Subcutaneous abdominal adipose tissue (tissue), 5 donors: ENCODE measurements around the gene ARMH3.
A peak's percentile ranks its signal among the peaks of the same experiment; 100 is the strongest.

Source experiments
- H3K27ac ChIP-seq: one replicate; pipeline ENCODE4 v1.7.0; 2013; ENCODE audit warnings: low read depth, mild to moderate bottlenecking, inconsistent platforms, low read length, moderate library complexity
- H3K27me3 ChIP-seq, 5 donors: one replicate each; pipeline ENCODE4 v1.7.0; 2013; ENCODE audit warnings: low read length in 5 of 5, inconsistent platforms in 1 of 5; ENCODE audit not compliant: control insufficient read depth in 5 of 5, insufficient read depth in 4 of 5
- H3K36me3 ChIP-seq, 5 donors: one replicate each; pipeline ENCODE4 v1.7.0; 2013; ENCODE audit warnings: low read length in 5 of 5; ENCODE audit not compliant: control insufficient read depth in 5 of 5, insufficient read depth in 5 of 5
- H3K4me1 ChIP-seq, 5 donors: one replicate each; pipeline ENCODE4 v1.7.0; 2013; ENCODE audit warnings: low read length in 5 of 5, mild to moderate bottlenecking in 3 of 5, moderate library complexity in 1 of 5; ENCODE audit not compliant: control insufficient read depth in 5 of 5, insufficient read depth in 5 of 5
- H3K4me3 ChIP-seq, 5 donors: one replicate each; pipeline ENCODE4 v1.7.0; 2013; ENCODE audit warnings: low read length in 5 of 5, low read depth in 1 of 5
- H3K9ac ChIP-seq, 5 donors: one replicate each; pipeline ENCODE4 v1.7.0; 2013; ENCODE audit warnings: low read length in 5 of 5, mild to moderate bottlenecking in 4 of 5, moderate library complexity in 3 of 5
- H3K9me3 ChIP-seq, 5 donors: one replicate each; pipeline ENCODE4 v1.7.0; 2013; ENCODE audit warnings: low read length in 5 of 5; ENCODE audit not compliant: control insufficient read depth in 5 of 5
- donor health status: healthy.
- donor health status: healthy.
- donor health status: healthy.
- donor health status: healthy.
- donor health status: healthy.

The ARMH3 gene

DNA sequence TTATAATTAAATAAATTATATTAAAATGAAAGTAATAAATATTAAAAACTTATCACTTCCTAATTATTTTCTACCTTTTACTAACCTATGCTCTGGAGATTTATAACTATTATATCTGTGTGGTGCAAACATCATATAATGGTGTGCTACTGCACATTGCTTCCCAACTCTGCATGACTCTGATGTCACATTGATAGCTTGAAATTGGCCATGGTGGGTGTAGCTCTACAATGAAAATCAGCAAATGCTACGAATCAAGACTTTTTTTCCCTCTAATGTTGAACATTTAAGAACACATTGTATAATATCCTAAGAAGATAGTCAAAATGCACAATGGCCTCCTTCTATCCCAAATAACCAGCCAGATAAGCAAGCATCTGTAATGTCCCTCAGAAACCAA is 99.1 kb downstream of the ARMH3 start:
- Histone ChIP-seq H3K27ac (no peak overlapping the region), H3K4me1 (no peaks in the 10 kb centered on the region), H3K9me3 (no peaks in the 10 kb centered on the region), H3K4me3 (no peak overlapping the region), H3K27me3 (no peaks in the 10 kb centered on the region), H3K9ac (no peak overlapping the region), H3K36me3 (peaks cover 29 to 49% (median 33%) of the 10 kb centered on the region in 5 donors)

DNA sequence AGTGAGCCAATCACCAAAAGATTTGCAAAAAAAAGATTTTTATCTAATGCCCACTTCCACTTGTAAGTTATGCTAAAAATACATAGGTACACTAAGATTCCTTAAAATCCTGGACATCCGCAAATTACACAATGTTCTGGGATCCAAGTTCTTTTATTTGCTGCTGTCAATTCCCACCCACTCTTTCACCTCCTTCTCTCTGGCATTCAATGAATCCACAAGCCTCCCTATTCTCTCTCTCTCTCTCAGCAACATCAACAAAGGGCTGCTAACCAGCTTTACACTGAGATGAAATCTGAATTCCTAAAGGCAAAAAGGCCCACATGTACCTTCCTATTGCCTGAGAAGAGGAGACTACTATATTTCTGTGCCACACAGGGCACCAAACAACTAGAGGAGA is 99.9 kb downstream of the ARMH3 start:
- peaks cover 29 to 49% (median 33%) of the 10 kb centered on the region in 5 donors for H3K36me3 ChIP-seq
- H3K4me1 ChIP-seq, result no peaks in the 10 kb centered on the region
- H3K9ac ChIP-seq, result no peak overlapping the region
- H3K4me3 ChIP-seq, result no peak overlapping the region
- H3K27me3 ChIP-seq, result no peaks in the 10 kb centered on the region
- no peaks in the 10 kb centered on the region for H3K9me3 ChIP-seq
- H3K27ac ChIP-seq, result no peak overlapping the region

DNA sequence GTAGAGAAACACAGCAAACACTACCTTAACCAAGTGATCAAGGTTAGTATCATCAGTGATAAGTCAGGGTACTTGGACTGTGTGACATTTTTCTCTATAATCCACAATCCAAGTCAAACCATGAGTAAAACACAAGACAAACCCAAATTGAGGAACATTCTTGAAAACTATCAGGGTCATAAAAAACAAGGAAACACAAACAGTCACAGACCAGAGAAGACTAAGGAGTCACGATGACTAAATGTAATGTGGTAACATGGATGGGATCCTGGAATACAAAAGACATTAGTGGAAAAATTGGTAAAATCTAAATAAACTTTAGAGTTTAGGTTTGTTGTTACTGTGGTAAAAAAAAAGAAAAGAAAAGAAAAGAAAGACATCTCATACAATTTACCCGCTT is 103.8 kb downstream of the ARMH3 start:
- Histone ChIP-seq H3K4me1 (peaks cover 0 to 6% (median 0%) of the 10 kb centered on the region in 5 donors), H3K36me3 (peaks cover 29 to 44% (median 34%) of the 10 kb centered on the region in 5 donors), H3K9me3 (peaks cover 3 to 8% (median 5%) of the 10 kb centered on the region in 5 donors), H3K27ac (no peak overlapping the region), H3K27me3 (no peaks in the 10 kb centered on the region), H3K9ac (no peak overlapping the region), H3K4me3 (no peak overlapping the region)

DNA sequence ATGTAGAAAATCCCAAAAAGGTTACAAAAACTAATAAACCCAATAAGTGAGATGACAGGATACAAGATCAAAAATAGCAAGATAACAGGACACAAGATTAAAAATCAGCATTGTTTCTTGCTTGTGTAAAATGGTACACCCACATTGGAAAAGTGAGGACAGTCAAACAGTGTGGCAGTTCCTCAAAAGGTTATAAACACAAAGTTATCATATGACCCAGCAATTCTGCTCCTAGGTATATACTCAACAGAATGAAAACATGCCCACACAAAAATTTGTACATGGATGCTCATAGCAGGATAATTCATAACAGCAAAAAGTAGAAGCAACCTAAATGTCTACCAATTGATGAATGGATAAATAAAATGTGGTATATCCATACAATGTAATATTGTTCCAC is 105.8 kb downstream of the ARMH3 start:
- no peaks in the 10 kb centered on the region for H3K27me3 ChIP-seq
- peaks cover 16 to 29% (median 21%) of the 10 kb centered on the region in 5 donors for H3K36me3 ChIP-seq
- peaks cover 3 to 8% (median 5%) of the 10 kb centered on the region in 5 donors for H3K9me3 ChIP-seq
- no peak overlapping the region for H3K27ac ChIP-seq
- no peak overlapping the region for H3K4me3 ChIP-seq
- H3K9ac ChIP-seq, result no peak overlapping the region
- H3K4me1 ChIP-seq, result peaks cover 0 to 6% (median 0%) of the 10 kb centered on the region in 5 donors

DNA sequence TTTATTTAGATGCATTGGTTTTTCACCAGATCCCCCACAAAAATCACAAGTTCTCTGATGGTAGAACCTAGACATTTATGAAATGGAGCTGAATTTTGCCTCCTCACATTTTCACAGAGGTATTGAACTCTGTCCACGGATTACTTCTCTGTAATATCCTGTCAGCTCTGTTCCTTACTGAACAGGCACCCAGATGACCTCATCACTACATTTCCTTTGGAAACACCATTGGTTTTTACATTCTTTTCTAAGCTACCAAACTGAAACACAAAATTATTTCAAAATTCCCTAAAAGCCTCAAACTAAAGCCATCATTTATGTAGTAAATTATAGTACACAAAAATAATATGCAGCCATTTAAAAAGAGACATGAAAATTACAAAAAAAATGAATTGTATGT is 114.1 kb downstream of the ARMH3 start:
- H3K4me1 ChIP-seq, result peaks cover 0 to 13% (median 11%) of the 10 kb centered on the region in 5 donors
- no peak overlapping the region for H3K9ac ChIP-seq
- H3K27ac ChIP-seq, result no peak overlapping the region
- H3K4me3 ChIP-seq, result no peak overlapping the region
- no peaks in the 10 kb centered on the region for H3K27me3 ChIP-seq
- H3K36me3 ChIP-seq, result peaks cover 0 to 16% (median 5%) of the 10 kb centered on the region in 5 donors
- H3K9me3 ChIP-seq, result no peaks in the 10 kb centered on the region

DNA sequence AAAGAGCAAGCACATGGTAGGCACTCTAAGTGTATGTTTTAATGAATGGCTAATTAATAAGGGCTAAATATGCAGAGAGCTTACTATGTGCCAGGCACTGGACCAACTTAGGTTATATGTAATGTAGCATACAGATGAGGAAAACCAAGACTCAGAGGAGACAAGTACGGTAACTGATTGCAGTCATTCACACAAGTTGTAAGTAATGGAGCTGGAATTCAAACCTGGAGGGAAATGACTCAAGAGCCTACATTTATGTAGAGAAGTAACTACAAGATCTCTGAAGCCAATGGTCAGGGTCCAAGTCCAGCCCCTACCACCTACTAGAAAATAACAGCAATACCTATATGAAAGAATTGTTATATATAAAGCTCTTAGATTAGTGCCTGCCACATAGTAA is 115.1 kb downstream of the ARMH3 start:
- Histone ChIP-seq H3K9me3 (no peaks in the 10 kb centered on the region), H3K9ac (no peak overlapping the region), H3K4me1 (peaks cover 0 to 13% (median 11%) of the 10 kb centered on the region in 5 donors), H3K4me3 (no peak overlapping the region), H3K27me3 (no peaks in the 10 kb centered on the region), H3K36me3 (peaks cover 0 to 16% (median 5%) of the 10 kb centered on the region in 5 donors), H3K27ac (no peak overlapping the region)

DNA sequence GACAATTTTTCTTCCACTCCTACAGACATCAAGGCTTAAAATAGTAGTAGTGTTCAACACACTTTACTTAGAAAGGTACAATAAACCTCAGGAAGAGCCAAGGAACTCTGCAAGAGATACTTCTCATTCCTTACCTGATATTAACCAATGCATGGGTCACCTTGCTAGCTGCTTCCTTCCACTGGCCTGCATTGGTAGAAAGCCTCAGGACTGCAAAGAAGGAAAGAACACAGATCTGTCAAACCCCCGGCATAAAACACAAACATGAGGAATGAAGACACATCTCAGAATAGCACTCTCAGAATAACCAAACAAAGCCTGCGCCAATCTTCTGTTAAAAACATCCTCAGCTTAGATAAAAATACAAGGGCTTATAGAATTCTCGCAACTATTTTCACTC is 116.2 kb downstream of the ARMH3 start:
- Histone ChIP-seq H3K4me1 (peaks cover 0 to 13% (median 11%) of the 10 kb centered on the region in 5 donors), H3K27ac (no peak overlapping the region), H3K9me3 (no peaks in the 10 kb centered on the region), H3K36me3 (peaks cover 0 to 16% (median 5%) of the 10 kb centered on the region in 5 donors), H3K27me3 (no peaks in the 10 kb centered on the region), H3K4me3 (no peak overlapping the region), H3K9ac (no peak overlapping the region)

DNA sequence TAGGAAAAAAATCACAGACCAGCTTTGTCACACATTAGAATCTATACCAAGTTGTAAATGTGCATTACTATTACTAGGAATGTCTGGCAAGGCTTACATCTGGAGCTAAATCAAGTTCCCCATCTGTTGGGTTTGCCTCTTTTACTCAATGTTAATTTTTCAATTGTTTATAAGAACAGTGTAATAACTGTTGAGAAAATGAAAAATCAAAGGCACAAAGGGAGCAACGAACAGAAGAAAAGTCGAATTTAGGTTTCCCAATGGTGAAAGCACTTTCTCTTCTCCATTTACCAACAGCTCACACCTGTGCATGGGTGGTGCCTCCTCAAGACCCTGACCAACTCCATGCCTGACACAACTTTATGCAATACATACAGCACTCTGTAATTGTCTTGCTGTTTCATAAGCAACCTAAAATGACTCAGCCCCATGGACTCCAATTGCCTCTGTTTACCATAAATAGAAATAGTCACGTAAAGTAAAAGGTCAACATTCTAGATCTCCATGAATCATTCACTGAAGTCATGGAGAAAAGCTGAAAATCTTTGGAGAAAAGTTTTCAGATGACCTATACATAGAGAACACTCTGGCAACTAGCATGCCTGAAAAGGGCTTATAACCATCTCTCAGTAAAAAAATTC is 116.8 kb downstream of the ARMH3 start:
- H3K9ac ChIP-seq, result no peak overlapping the region

DNA sequence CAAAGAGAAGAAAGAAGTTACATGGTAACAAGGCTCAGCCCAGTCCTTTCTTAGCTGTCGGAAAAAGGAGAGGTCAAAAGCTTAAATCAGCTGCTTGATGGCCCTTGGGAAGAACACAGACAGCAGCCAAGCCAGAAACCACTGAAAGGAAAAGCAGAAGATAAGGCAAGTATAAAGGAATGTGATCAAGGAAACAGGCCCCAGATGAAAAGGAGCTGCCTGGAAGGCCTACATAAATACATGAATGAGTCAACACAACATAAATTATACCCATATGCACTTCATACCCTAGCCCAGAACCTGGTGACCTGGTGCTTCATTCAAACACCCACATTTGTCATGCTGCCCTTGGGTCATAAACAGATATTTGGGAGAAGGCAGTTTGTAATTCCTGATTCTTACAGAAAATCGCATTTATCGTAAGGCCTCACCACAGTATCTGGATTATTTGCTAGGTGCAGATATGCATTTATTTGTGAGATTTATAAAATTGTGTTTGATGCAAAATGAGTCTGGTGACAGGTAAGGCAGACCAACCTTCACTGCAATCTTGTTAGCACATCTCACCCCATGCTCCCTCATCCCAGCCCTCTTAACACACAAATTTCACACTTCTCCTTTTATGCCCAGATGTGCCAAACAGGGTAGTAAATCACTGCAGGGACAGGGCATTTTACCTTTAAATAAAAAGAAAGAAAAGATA is 117.5 kb downstream of the ARMH3 start:
- no peak overlapping the region for H3K4me3 ChIP-seq
- H3K9ac ChIP-seq, result peak overlapping the region in 1 of 5 donors; percentile 7
- peaks cover 0 to 13% (median 11%) of the 10 kb centered on the region in 5 donors for H3K4me1 ChIP-seq
- H3K9me3 ChIP-seq, result no peaks in the 10 kb centered on the region
- no peak overlapping the region for H3K27ac ChIP-seq
- peaks cover 0 to 16% (median 10%) of the 10 kb centered on the region in 5 donors for H3K36me3 ChIP-seq
- no peaks in the 10 kb centered on the region for H3K27me3 ChIP-seq

More for the DNA sequence above, 116.8 kb downstream of the ARMH3 start:
- Histone ChIP-seq H3K4me1 (peaks cover 0 to 13% (median 11%) of the 10 kb centered on the region in 5 donors), H3K9me3 (no peaks in the 10 kb centered on the region), H3K36me3 (peaks cover 0 to 16% (median 5%) of the 10 kb centered on the region in 5 donors), H3K27me3 (no peaks in the 10 kb centered on the region), H3K4me3 (no peak overlapping the region), H3K27ac (no peak overlapping the region)

DNA sequence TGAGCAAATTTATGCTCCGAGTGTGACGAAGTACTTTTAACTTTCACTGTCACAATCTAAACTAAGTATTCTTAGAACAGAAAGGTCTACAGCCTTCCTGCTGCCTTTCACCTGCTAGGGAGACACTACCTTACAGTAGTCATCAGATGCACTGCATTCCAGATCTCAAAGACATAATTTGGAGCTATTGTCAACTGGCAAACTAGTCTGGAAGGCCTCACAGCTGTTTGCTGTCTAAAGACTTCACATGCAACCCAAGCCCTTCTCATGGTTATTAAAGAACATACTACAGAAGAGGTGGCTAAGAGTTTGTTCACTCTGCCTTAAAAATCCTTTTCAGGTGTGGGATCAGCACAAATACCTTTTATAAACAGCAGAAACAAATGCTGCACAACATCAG is 120.5 kb downstream of the ARMH3 start:
- no peaks in the 10 kb centered on the region for H3K9me3 ChIP-seq
- H3K4me1 ChIP-seq, result peaks cover 0 to 13% (median 11%) of the 10 kb centered on the region in 5 donors
- no peak overlapping the region for H3K4me3 ChIP-seq
- no peak overlapping the region for H3K9ac ChIP-seq
- no peaks in the 10 kb centered on the region for H3K27me3 ChIP-seq
- no peak overlapping the region for H3K27ac ChIP-seq
- H3K36me3 ChIP-seq, result peaks cover 0 to 13% (median 7%) of the 10 kb centered on the region in 5 donors
